ENCODE measurements around the gene SEMA3E.

Gene SEMA3E

GRCh38 chr7:83347945-83348444, 300.9 kb downstream of the SEMA3E start:
- Histone ChIP-seq H3K4me2 (ENCODE audit: low read depth, low read length, poor library complexity, severe bottlenecking) (no peak overlapping the region), H3F3A (ENCODE audit: insufficient read depth) (no peaks in the 10 kb centered on the region), H3K36me3 (ENCODE audit: low read length) (no peaks in the 10 kb centered on the region), H3K9ac (ENCODE audit: low read length) (no peak overlapping the region), H4K20me1 (ENCODE audit: low read depth, low read length) (no peaks in the 10 kb centered on the region), H3K4me3 (ENCODE audit: insufficient read depth, low read length, poor library complexity, severe bottlenecking) (no peak overlapping the region), H2AFZ (ENCODE audit: low read depth, low read length, severe bottlenecking) (no peak overlapping the region), H3K27me3 (ENCODE audit: low read length) (no peaks in the 10 kb centered on the region), H3K9me3 (ENCODE audit: insufficient read depth, low read length) (no peaks in the 10 kb centered on the region), H3K9me2 (replicated peaks; ENCODE audit: insufficient read depth, low read length) (no peaks in the 10 kb centered on the region), H3K79me2 (ENCODE audit: insufficient read depth, low read length) (no peaks in the 10 kb centered on the region), H3K27ac (ENCODE audit: low read depth, low read length) (no peak overlapping the region)
- TF ChIP-seq, protein P1, sequence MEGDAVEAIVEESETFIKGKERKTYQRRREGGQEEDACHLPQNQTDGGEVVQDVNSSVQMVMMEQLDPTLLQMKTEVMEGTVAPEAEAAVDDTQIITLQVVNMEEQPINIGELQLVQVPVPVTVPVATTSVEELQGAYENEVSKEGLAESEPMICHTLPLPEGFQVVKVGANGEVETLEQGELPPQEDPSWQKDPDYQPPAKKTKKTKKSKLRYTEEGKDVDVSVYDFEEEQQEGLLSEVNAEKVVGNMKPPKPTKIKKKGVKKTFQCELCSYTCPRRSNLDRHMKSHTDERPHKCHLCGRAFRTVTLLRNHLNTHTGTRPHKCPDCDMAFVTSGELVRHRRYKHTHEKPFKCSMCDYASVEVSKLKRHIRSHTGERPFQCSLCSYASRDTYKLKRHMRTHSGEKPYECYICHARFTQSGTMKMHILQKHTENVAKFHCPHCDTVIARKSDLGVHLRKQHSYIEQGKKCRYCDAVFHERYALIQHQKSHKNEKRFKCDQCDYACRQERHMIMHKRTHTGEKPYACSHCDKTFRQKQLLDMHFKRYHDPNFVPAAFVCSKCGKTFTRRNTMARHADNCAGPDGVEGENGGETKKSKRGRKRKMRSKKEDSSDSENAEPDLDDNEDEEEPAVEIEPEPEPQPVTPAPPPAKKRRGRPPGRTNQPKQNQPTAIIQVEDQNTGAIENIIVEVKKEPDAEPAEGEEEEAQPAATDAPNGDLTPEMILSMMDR (IDR thresholded peaks at IDR 0.05; ENCODE audit: insufficient read depth, low read length, poor library complexity, severe bottlenecking), result no peak
- no peak for TF ChIP-seq EZH2phosphoT487 (conservative IDR thresholded peaks at IDR 0.05; ENCODE audit: low read length)

- Histone ChIP-seq H3K36me3 (ENCODE audit: low read length) (no peaks in the 10 kb centered on the region), H3K4me3 (ENCODE audit: insufficient read depth, low read length, poor library complexity, severe bottlenecking) (no peak overlapping the region), H2AFZ (ENCODE audit: low read depth, low read length, severe bottlenecking) (no peak overlapping the region), H3K9ac (ENCODE audit: low read length) (no peak overlapping the region), H3K27ac (ENCODE audit: low read depth, low read length) (no peak overlapping the region), H3K79me2 (ENCODE audit: insufficient read depth, low read length) (no peaks in the 10 kb centered on the region), H3F3A (ENCODE audit: insufficient read depth) (no peaks in the 10 kb centered on the region), H3K27me3 (ENCODE audit: low read length) (no peaks in the 10 kb centered on the region), H3K4me2 (ENCODE audit: low read depth, low read length, poor library complexity, severe bottlenecking) (no peak overlapping the region), H3K9me2 (replicated peaks; ENCODE audit: insufficient read depth, low read length) (no peaks in the 10 kb centered on the region), H3K9me3 (ENCODE audit: insufficient read depth, low read length) (no peaks in the 10 kb centered on the region), H4K20me1 (ENCODE audit: low read depth, low read length) (no peaks in the 10 kb centered on the region)
- TF ChIP-seq EZH2phosphoT487 (conservative IDR thresholded peaks at IDR 0.05; ENCODE audit: low read length), result no peak
- TF ChIP-seq, protein P1 (IDR thresholded peaks at IDR 0.05; ENCODE audit: insufficient read depth, low read length, poor library complexity, severe bottlenecking), result no peak
Measured at GRCh38 chr7:83339907-83340306, 309.0 kb downstream of the SEMA3E start.

DNA sequence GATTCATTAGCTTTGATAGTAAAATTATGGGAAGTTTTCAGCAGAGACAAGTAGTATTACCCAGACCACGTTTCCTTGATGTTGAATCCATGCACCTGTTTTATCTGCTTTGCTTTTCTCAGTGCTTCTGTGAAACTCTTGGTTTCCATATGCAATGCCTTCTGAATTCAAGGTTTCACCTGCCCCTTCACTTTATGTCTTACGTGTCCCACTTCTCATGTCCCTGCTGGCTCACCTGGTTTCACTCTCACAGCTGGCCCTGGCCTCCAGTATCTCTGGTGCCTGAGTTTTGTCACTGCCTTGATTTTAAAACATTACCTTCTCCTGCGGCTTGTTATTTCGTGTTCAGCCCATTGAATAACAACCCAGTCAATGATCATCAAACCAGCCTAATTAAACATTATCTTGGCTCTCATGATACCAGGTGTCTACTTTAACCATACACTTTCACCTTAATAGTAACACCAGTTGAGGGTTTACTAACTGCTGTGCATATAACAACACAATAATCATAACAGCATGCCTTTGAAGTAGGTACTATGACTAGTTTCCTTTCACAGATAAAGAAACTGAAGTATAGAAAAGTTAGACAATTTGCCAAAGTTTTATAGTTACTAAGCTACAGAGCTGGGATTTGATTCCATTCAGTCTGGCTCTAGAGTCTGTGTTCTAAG, 310.5 kb downstream of the SEMA3E start:
- Histone ChIP-seq H3K9me3 (ENCODE audit: insufficient read depth, low read length) (no peaks in the 10 kb centered on the region), H3K9ac (ENCODE audit: low read length) (no peak overlapping the region), H3K4me2 (ENCODE audit: low read depth, low read length, poor library complexity, severe bottlenecking) (no peak overlapping the region), H2AFZ (ENCODE audit: low read depth, low read length, severe bottlenecking) (no peak overlapping the region), H3K27me3 (ENCODE audit: low read length) (no peaks in the 10 kb centered on the region), H3K27ac (ENCODE audit: low read depth, low read length) (no peak overlapping the region), H3K9me2 (replicated peaks; ENCODE audit: insufficient read depth, low read length) (no peaks in the 10 kb centered on the region), H4K20me1 (ENCODE audit: low read depth, low read length) (no peaks in the 10 kb centered on the region), H3K79me2 (ENCODE audit: insufficient read depth, low read length) (no peaks in the 10 kb centered on the region), H3K4me3 (ENCODE audit: insufficient read depth, low read length, poor library complexity, severe bottlenecking) (no peak overlapping the region), H3F3A (ENCODE audit: insufficient read depth) (no peaks in the 10 kb centered on the region), H3K36me3 (ENCODE audit: low read length) (no peaks in the 10 kb centered on the region)
- no peak for TF ChIP-seq EZH2phosphoT487 (conservative IDR thresholded peaks at IDR 0.05; ENCODE audit: low read length)
- TF ChIP-seq, protein P1 (IDR thresholded peaks at IDR 0.05; ENCODE audit: insufficient read depth, low read length, poor library complexity, severe bottlenecking), result no peak
